ENCODE results near the gene TAP1.
"Not testable (repeated sequence)": the region's sequence is repeated elsewhere in the genome, so short reads cannot be mapped to it uniquely, and the experiment has no call there.

Gene TAP1, protein sequence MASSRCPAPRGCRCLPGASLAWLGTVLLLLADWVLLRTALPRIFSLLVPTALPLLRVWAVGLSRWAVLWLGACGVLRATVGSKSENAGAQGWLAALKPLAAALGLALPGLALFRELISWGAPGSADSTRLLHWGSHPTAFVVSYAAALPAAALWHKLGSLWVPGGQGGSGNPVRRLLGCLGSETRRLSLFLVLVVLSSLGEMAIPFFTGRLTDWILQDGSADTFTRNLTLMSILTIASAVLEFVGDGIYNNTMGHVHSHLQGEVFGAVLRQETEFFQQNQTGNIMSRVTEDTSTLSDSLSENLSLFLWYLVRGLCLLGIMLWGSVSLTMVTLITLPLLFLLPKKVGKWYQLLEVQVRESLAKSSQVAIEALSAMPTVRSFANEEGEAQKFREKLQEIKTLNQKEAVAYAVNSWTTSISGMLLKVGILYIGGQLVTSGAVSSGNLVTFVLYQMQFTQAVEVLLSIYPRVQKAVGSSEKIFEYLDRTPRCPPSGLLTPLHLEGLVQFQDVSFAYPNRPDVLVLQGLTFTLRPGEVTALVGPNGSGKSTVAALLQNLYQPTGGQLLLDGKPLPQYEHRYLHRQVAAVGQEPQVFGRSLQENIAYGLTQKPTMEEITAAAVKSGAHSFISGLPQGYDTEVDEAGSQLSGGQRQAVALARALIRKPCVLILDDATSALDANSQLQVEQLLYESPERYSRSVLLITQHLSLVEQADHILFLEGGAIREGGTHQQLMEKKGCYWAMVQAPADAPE

DNA sequence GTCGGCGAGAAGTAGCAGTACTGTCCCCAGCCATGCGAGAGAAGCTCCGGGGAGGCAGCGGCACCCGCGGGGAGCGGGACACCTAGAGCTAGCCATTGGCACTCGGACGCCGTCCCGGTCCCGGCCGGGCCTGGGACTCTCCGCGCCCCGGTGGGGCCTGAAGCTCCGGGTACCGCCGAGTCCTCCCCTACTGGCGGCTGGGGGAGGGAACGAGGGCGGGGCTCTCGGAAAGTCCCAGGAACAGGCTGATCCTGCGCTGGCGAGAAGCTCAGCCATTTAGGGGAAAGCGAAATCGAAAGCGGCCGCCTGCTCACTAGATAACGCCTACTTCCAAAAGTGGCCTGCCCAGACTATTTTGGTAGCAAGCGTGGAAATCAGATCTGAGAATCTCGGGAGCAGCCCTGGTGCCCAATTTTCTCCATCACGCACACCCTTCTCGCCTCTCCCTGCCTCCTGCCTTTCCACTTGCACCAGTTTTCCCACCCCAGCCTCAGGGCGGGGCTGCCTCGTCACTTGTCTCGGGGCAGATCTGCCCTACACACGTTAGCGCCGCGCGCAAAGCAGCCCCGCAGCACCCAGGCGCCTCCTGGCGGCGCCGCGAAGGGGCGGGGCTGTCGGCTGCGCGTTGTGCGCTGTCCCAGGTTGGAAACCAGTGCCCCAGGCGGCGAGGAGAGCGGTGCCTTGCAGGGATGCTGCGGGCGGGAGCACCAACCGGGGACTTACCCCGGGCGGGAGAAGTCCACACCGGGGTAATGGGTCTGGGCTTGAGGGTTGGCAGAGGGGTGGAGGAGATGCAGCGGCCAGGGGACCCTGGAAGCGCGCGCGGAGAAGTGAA lies at the start of gene TAP1, which contains the start of gene PSMB9:
Gene TAP1 (minus strand): TSS at position 164 of the 835 bp plus-strand sequence. CDS start 68 bp downstream, at position 96.
Gene PSMB9 (plus strand): TSS at position 652 of the 835 bp plus-strand sequence. CDS start 38 bp downstream, at position 690.
- DNase-seq = peak; percentile 94

DNA sequence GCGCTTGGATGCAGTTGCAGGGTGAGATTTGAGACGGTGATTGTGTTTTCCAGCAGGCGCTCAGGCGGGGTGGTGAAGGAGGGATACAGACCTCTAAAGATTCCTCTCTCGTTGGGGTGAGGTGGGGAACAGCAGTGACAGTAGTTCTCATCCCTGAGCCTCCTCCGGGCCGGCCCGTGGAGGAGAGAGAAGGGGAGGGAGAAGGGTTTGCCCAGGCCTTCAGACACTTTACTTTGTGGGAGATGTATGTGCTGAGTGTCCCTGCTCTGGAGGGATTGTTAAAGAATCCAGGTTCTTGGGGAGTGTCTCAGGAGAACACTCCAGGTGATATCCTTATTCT lies 41.5 kb upstream of the TAP1 start:
- DNase-seq = no peak

DNA sequence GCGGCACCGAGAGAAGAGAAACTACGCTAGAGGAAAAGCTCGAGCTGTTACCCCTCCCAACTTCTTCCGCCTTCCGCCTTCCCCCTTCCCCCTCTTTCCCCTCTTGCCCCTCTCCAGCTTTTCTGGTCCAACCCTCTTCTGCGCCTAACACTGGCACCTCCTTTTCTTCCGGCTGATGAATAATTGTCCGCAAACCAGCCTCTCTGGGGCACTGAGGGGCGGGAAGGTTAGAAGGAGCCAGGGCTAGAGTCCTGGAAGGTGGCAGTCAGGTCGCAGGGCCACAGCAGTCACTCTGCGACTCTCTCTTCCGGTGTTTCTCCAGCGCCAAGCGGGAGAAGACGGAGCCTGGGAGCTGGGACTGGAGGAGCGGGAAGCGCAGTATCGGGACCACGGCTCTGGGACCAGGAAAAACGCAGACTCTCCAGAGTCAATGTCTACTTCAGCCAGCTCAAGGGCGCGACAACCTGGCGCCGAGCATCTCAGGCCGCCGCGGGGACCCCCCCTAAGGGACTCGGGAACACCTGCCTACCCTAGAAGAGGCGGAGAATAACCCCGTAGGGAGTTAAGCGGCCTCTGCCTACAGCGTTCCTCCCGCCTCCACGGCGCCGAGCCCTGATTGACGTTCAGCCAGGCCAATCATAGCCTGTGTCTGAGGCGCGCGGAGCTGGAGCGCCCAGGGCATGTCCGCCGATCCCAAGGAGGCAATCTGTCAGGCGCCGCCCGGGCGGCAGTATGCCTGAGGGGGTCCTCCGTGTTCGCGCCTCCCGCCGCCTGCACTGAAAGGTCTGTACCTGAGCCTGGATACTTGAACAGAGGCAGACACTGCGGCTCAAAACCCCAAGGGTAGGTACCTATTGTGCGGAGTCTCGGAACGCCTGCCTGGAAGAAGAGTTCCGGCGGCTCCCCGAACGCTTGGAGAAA lies 40.8 kb upstream of the TAP1 start:
- DNase-seq = peak; percentile 95

DNA sequence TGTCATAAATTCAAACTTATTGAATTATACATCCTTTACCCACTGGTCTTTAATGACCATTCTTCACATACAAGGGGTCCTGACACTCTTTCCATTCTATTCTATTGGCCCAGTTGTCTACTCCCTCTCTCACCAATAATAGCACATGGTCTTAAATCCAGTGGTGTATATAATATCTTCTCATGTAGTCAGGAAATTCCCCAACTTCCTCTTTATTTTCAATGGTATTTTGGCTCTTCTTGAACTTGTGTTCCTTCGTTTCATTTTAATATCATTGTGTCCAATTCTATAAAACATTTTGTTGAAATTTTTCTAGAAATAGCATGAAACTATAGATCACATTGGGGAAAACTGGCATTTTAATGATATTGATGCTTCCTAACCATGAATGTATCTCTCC lies 37.3 kb upstream of the TAP1 start:
- DNase-seq = no peak

DNA sequence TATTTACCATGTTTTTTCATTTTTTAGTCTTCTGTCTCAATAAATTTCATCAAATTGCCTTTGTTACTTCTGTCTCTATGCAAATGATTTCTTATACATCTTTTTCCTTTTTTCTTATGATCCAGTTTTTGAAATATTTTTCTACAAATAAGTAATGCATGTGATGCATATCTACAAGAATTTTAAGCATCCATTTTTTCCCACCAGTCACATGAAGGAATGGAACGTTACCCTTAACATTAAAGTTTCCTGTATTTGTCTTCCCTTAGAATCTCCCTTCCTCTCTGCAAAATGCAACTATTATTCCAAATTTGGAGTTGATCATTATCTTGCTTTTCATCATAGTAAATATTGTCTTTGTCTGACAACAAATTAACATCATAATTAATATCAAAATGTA lies 36.0 kb upstream of the TAP1 start:
- DNase-seq = no peak

DNA sequence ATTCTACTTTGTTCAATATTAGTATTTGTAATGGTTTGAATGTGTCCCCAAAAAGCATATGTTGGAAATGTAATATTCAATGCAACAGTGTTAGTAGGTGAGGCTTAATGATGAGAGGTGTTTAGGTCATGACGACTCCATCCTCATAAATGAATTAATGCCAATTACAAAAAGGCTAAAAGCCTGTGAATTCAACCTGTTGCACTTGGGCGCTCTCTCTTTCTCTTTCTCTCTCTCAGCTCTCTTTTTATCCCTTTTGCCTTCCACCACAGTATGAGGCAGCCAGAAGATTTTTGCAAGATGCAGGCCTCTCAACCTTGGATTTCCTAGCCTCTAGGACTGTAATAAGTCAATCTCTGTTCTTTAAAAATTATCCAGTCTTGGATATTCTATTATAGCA lies 35.1 kb upstream of the TAP1 start:
- DNase-seq = no peak

DNA sequence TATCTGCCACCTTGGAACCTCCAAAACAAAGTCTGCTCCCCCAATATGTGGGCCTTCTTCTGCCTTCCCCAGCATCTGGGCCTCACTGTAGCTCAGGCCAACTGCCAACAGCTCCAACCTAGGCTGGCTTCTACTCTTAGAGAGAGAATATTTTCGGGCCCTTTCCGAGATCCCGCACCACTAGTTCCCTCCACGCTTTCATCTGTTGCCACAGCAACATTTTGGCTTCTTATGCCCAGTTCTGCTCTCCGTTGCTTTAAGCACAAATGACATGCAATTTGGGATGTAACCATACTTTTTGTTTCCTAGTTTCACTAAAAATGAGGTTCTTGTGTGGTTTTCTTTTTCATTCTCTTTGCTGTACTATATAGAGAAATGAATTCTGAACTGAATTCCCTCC lies 34.1 kb upstream of the TAP1 start:
- DNase-seq = no peak

DNA sequence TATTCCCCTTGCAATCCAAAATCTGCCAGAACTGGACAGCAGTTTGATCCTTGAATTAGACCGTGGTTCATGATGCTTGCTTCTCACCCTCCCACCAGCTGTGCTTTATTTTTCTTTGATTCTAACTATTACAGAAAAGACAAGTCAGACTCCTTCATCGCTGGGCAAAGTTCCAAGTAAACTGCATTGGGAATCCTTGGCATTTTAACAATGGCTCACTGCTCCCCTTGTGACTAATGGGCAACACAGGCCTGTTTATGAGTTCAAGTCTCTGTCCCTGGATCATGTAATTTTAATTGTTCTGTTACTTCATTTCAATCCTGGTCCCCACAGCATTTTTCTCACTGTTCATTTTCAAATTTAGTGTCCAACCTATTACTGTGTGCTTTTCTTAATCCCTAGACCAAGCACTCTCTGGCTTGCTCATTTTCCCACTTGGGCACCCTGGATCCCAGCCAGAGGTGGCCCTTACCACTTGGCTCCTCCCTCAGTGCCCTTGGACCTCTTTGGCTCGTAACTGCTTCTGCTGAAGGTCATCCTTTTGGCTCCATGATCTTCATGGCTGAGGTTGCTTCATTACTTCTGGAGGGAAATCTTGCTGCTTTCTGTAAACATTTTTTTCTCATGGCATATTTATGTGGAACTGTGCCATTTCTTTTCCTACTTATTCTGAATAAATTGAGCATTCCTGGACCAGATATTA lies 33.3 kb upstream of the TAP1 start:
- no peak for DNase-seq

DNA sequence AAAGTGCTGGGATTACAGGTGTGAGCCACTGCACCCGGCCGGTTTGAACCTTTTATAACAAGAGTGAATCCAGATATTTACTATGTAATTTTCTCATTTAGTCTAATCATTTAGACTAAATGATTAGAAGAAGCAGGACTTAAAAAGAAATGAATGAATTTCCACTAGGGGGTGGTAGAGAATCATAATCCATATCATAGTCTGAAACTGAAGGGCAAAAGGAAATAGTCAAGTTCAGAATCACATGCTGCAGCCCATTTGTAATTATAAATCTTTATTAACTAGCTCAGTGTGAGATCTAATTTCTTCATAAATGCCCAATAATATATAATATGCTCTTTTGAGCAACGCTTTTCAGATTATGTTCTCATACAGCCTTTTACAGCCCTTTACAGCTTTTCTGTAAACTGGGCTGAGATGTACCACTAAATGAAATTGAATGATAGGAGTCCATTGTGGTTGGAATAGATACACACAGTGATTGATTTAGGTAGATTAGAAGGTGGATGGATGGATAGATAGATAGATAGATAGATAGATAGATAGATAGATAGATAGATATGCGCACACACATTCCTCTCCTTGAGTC lies 32.3 kb upstream of the TAP1 start:
- DNase-seq = no peak

DNA sequence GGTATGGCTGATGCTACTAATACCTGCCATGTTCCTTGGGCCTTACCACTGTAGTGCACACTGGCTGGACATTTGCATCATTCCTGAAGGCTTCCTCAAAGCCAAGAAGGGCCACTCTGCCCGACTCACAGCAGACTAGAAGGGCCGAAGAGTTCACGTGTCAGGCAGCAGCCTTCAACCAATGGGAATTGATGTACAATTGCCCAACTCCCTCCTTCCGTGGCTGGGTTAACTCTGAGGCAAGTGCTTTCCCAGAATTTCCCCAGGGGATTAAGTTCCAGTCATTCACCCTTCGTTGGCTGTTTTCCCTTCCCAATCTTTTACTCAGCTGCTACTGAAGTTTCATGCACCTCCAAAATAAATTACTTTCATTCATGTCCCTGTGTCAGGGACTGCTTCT lies 30.3 kb upstream of the TAP1 start:
- no peak for DNase-seq

DNA sequence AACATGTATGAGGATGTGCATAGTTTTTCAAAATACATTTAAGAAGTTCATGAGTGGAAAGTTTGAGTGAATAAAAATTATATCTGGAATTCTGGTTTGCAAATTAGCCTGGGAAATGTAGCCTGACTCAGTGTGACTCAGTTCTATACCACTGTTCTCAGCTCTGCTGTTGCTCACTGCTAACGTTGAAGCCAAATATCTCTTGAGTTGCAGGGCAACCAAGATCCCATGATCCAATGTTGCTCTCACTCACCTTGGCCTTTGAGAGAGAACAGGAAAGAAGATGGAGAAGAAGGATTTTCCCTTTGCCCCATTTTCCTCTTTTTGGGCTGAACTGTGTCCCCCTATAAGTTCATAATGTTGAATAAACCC lies 29.4 kb upstream of the TAP1 start:
- no peak for DNase-seq

DNA sequence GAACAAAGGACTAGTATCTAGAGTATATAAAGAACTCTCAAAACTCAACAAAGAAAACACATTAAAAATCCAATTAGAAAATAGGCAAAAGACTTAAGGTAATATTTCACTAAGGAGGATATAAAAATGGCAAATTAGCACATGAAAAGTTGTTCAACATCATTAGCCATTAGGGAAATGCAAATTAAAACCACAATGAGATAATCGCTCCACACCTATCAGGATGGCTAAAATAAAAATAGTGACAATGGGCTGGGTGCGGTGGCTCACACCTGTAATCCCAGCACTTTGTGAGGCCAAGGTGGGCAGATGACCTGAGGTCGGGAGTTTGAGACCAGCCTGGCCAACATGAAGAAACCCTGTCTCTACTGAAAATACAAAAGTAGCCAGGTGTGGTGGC lies 27.5 kb upstream of the TAP1 start:
- not testable (repeated sequence) for DNase-seq

DNA sequence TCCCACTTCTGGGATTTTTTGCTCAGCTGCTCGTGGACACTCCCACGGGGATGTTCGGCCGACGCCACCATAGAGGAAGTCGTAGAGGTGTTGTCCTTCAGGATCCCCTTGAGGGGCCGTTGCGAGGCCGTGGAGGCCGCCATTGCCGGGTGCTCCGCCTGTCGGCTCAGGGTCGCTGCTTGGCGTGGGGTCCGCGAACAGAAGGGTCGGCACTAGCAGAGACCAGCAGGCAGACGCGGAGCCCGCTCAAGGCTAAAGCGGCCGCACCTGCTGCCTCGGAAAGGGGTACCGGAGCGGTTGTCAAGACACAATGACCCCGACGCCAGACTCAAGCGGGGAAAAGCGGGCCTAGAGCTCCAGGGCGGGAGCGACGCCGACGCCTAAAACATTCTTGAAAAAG lies 26.2 kb upstream of the TAP1 start:
- no peak for DNase-seq

DNA sequence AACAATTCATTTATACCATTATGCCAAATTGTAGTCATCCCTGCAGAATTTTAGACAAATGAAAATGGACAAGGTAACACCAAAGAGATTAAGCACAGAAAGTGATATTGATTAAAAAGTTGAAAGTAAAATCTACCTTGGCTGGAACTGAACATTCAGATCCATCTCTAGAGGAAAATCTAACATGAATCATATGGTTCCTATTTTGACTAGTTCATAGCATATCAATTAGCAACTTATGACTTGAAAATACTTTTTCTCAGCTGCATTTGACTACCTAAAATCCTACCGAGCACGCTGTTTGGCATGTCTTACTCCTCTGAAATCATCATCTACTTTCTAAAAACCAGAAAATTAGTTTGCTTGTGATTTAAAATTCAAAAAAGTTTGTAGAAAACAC lies 23.1 kb upstream of the TAP1 start:
- no peak for DNase-seq

DNA sequence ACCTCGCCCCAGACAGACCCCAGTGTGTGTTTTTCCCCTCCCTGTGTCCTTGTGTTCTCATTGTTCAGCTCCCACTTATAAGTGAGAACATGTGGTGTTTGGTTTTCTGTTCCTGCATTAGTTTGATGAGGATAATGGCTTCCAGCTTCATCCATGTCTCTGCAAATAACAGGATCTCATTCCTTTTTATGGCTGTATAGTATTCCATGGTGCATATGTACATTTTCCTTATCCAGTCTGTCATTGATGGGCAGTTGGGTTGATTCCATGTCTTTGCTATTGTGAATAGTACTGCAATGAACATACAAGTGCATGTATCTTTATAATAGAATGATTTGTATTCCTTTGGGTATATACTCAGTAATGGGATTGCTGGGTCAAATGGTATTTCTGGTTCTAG lies 20.4 kb upstream of the TAP1 start:
- DNase-seq = not testable (repeated sequence)

DNA sequence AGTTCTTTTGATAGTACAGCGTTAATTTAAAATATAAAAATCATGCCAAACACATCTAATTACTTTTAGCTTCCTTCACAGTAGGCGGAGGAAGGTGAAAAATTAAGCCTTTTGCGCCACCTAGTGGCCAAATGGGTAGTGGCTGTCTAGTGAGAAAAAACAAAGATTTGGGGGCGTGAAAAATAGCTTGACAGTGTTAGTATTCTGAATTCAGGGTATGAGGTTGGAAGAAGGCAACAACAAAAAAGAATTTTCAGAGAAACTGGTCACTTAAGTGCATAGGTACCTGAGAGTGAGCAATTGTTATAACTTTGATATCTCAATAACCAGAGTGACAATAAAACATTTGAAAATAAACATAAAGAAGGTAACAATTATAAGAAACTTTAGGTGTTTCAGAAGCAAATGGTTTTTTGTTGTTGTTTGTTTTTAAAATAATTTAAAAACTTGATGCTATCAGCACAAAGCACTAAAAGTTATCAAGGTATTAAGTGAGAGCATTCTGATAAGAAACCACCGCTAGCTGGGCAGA lies 14.8 kb upstream of the TAP1 start:
- DNase-seq = peak; percentile 67

DNA sequence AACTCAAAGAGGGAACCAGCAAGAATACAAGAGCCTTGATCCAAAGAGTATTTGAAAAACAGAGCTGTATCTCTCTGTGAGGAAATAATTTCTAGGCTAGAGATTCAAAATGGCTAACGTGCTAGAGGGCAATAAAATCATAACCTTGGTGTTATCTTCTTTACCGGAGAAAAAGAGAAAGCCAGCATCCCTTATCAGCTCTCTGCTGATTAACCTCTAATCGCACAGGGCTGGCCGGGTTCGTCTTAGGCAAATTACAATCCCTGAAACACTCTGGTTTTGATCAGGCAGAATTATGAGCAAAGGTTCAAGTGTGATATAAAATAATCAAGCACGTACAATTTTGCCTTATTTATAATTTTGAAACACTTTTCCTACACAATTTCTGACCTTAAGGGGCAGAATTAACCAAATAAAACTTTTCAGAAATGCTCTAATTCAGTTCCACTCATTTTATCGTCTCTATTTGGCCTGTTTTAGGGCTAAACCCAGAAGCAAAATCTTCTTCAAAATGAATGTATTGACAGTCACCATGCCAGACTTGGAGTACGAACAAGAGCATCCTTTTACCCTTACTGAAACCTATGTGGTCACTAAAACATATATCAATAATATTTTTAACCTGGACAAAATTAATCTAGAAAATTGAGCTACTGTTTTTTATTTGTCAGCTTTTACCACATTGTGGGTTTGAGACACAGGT lies 14.2 kb upstream of the TAP1 start:
- no peak for DNase-seq

DNA sequence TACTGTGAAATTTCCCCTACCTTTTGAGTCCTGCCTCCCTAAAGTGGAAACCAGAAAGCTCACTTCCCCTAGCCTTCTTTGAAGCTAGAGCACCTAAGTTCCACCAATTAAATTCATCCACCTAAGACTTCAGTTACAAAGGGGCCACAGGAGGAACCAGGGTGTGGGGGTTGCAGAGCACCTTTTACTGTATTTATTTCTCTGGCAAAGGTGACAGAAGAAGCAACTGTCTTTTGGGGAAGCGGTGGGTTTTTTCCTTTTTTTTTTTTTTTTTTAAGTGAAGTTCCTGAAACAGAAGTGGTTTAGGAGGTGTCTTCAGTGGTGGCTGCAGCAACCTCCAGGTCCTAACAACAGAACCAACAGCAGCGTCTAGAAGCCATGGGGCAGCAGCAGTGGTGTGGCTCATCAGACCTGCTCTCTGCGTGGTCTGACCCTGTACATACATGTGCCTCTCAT lies 13.5 kb upstream of the TAP1 start:
- DNase-seq = no peak

DNA sequence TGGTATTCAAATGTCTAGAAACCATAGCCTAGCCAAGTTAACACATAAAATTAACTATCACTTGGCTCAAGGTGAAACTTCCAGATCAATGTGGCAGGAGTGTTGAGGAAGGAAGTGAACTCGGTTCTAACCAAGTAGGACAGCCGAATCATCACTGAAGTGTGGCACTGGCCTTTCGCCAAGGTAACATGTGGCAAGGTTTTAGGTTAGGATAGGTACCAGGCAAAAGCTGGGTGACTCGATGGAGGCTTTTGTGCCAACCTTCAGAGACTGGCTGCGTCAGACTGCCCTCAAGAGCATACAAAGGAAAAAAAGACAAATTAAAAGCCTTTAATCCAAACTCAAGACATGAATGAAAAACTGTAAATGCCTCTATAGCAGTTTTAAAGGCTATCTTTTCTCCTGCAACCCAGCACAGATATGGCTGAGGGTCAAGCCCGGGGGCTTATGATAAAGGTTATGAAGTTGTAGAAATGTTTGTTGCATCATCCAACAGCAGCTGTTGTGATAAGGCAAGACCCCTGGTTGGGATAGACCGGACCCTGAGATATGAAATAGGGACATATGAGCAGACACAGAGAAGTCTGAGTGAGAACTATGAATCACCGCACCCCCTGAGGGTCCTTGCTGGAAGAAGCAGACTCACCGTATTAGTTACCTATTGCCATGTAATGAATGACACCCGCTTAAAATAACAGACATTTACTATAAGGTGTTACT lies 12.4 kb upstream of the TAP1 start:
- DNase-seq = no peak

DNA sequence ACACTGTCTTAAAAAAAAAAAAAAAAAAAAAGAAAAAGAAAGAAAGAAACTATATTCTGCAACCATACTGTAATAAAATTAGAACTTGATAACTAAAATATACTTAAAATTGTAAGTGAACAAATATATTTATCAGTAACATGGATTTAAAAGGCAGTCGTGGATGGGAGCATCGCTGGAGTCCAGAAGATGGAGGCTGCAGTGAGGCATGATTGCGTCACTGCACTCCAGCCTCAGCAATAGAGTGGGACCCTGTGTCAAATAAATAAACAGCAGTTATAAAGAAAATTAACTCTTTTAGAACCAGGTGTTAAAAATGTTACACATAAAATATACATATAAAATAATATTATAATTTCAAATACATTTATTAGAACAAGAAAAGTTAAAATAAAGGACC lies 9.2 kb upstream of the TAP1 start:
- DNase-seq = no peak
